HepG2 (cell line): Measurements from ENCODE around the gene GYPC. TPM values are rescaled to one million over a fixed set of nuclear protein-coding genes. Genes with fewer than 3 reads are reported as not detected.
"Not testable (repeated sequence)": the region's sequence is repeated elsewhere in the genome, so short reads cannot be mapped to it uniquely, and the experiment has no call there.

Experiments
- ATAC-seq: fragments of 200-7000 bp; cut with Tn5 transposase; 3 replicates; pipeline ENCODE4 v1.9.1; 2020; ENCODE audit warnings: mild to moderate bottlenecking, moderate library complexity
- BruUV-seq: library from RNA; stranded (reverse); fragments of 400-500 nt; replicated peaks from 2 replicates; lab custom pipeline; 2021; lab: Mats Ljungman, UMichigan
- CTCF ChIA-PET: fragments of 300-600 bp; formaldehyde crosslinking; extraction: SDS; loops from one replicate; lab custom pipeline; 2021; ENCODE audit warnings: low total read pairs, inconsistent platforms, low intra/inter-chr PET ratio; lab: Yijun Ruan, JAX
- POLR2A ChIA-PET: fragments of 350-600 bp; sonication (Branson Sonifier 250); formaldehyde crosslinking; loops from one replicate; lab custom pipeline; 2020; ENCODE audit warnings: antibody characterized with exemption, inconsistent platforms; lab: Yijun Ruan, JAX
- DNase-seq: peaks from one replicate; pipeline ENCODE4 v3.0.0-alpha.2; 2015; ENCODE audit warnings: low spot score
- FAIRE-seq: peaks from 3 replicates; lab custom pipeline; 2011; peaks lifted over from hg19 to GRCh38; lab: Jason Lieb, UNC
- H2AFZ ChIP-seq: one replicate; pipeline ENCODE4 v1.6.1; 2011; ENCODE audit warnings: low read length, inconsistent platforms
- H3K27ac ChIP-seq: fragments of 300-600 bp; 3 replicates; pipeline ENCODE4 v1.8.0; 2011; ENCODE audit warnings: mixed run types, mild to moderate bottlenecking, mixed read lengths, low read length, inconsistent platforms; ENCODE audit not compliant: insufficient read depth; ENCODE audit errors: extremely low read length
- H3K27me3 ChIP-seq, 2 experiments: fragments of 200-600 bp in 1 of 2; 2 replicates in 1 of 2; 3 replicates in 1 of 2; pipeline versions ENCODE4 v1.6.0 to v1.8.0; 2011; ENCODE audit warnings: low read length in 2 of 2, mild to moderate bottlenecking in 2 of 2, moderate library complexity in 2 of 2, inconsistent platforms in 1 of 2; ENCODE audit not compliant: insufficient read depth in 2 of 2, control insufficient read depth in 1 of 2
- H3K36me3 ChIP-seq, 2 experiments: fragments of 200-600 bp in 1 of 2; replicated peaks in 1 of 2; 2 replicates in 1 of 2; 3 replicates in 1 of 2; pipeline versions ENCODE4 v1.5.1 to v1.8.0; 2011; ENCODE audit warnings: low read length in 2 of 2, inconsistent platforms in 1 of 2; ENCODE audit not compliant: insufficient read depth in 2 of 2, control insufficient read depth in 1 of 2
- H3K4me1 ChIP-seq: 2 replicates; pipeline ENCODE4 v1.5.1; 2012; ENCODE audit warnings: low read length, inconsistent platforms; ENCODE audit not compliant: insufficient read depth
- H3K4me2 ChIP-seq: 2 replicates; pipeline ENCODE4 v1.6.0; 2011; ENCODE audit warnings: low read depth, low read length, inconsistent platforms
- H3K4me3 ChIP-seq, 3 experiments: fragments of 200-600 bp in 1 of 3; sonication (generic), shearing (Covaris generic) in 1 of 3; replicated peaks in 1 of 3; 2 replicates each; pipeline ENCODE4 v1.5.1; 2011 to 2016; ENCODE audit warnings: low read length in 3 of 3, inconsistent platforms in 2 of 3, low read depth in 2 of 3, mild to moderate bottlenecking in 2 of 3, control low read depth in 1 of 3, mixed read lengths in 1 of 3; ENCODE audit not compliant: insufficient read depth in 1 of 3
- H3K79me2 ChIP-seq: one replicate; pipeline ENCODE4 v1.6.1; 2011; ENCODE audit warnings: low read length, inconsistent platforms; ENCODE audit not compliant: insufficient read depth
- H3K9ac ChIP-seq: 2 replicates; pipeline ENCODE4 v1.6.0; 2011; ENCODE audit warnings: mild to moderate bottlenecking, low read depth, low read length, inconsistent platforms; ENCODE audit not compliant: insufficient read depth
- H3K9me3 ChIP-seq: 2 replicates; pipeline ENCODE4 v1.5.1; 2012; ENCODE audit warnings: mild to moderate bottlenecking, low read length
- H4K20me1 ChIP-seq: 2 replicates; pipeline ENCODE4 v1.6.0; 2011; ENCODE audit warnings: inconsistent platforms, mild to moderate bottlenecking, low read length, moderate library complexity; ENCODE audit not compliant: insufficient read depth
- ETV5 ChIP-seq: IDR thresholded peaks from 2 replicates; pipeline ENCODE4 v1.6.1; 2018; ENCODE audit warnings: missing biosample characterization, missing genetic modification reagents, inconsistent platforms, borderline replicate concordance
- MTF1 ChIP-seq: sonication (generic); formaldehyde crosslinking; IDR thresholded peaks from 2 replicates; pipeline ENCODE4 v1.5.0; 2020; ENCODE audit warnings: missing genetic modification reagents
- TOE1 ChIP-seq: sonication (generic); formaldehyde crosslinking; IDR thresholded peaks from 2 replicates; pipeline ENCODE4 v1.4.0; 2020; ENCODE audit warnings: mild to moderate bottlenecking, missing genetic modification reagents
- U2AF1 ChIP-seq: fragments of 200-400 bp; formaldehyde crosslinking; optimal IDR thresholded peaks from 2 replicates; pipeline ENCODE3; 2017; ENCODE audit warnings: mild to moderate bottlenecking, low read depth, low read length
- YEATS4 ChIP-seq: sonication (generic); formaldehyde crosslinking; IDR thresholded peaks from 2 replicates; pipeline ENCODE4 v1.4.0; 2020; ENCODE audit warnings: missing genetic modification reagents, borderline replicate concordance
- ZFP36 ChIP-seq: fragments of 150-350 bp; IDR thresholded peaks from 2 replicates; pipeline ENCODE4 v1.6.1; 2018; ENCODE audit warnings: borderline replicate concordance, low read length, low read depth; ENCODE audit not compliant: partially characterized antibody
- ZNF441 ChIP-seq: sonication (generic); formaldehyde crosslinking; IDR thresholded peaks from 2 replicates; pipeline ENCODE4 v1.7.0; 2021; ENCODE audit warnings: missing genetic modification reagents, borderline replicate concordance
- ZNF780A ChIP-seq: sonication (generic); formaldehyde crosslinking; IDR thresholded peaks from 2 replicates; pipeline ENCODE4 v1.8.0; 2022; ENCODE audit warnings: mild to moderate bottlenecking, missing genetic modification reagents, moderate library complexity
- ZSCAN31 ChIP-seq: sonication (generic); formaldehyde crosslinking; IDR thresholded peaks from 2 replicates; pipeline ENCODE4 v1.5.0; 2020; ENCODE audit warnings: low read depth, mild to moderate bottlenecking, missing genetic modification reagents
- WGBS: methylation state at CpG from one replicate; pipeline ENCODE4 v1.1.6; 2017; ENCODE audit warnings: low lambda C conversion rate; 5-methylcytosine and 5-hydroxymethylcytosine counted together
- in situ Hi-C: cut with HindIII; loops from 2 replicates; pipeline ENCODE4 v1.10.0; 2017; ENCODE audit warnings: low pct_unique_long_range_greater_than_20kb; ENCODE audit not compliant: extremely low pct_ligation_motif_present
- intact Hi-C: fragments of 100-400 bp; cut with micrococcal nuclease; formaldehyde crosslinking; loops from one replicate; pipeline ENCODE4 v1.10.0; 2022; ENCODE audit not compliant: unreplicated experiment
- polyA plus RNA-seq, 8 experiments: library from polyadenylated mRNA; depleted of rRNA in 3 of 8; stranded (reverse) in 7 of 8; unstranded in 1 of 8; fragments of >200 nt; fragmentation: Illumina TruSeq in 4 of 8; extraction: Trizol in 4 of 8; gene quantifications; 2 replicates each; pipeline versions ENCODE4 v1.2.1 to v1.2.3, GENCODE V29; 2011 to 2016; ENCODE audit warnings: low read depth in 4 of 8, missing spikeins in 1 of 8, mixed read lengths in 1 of 8; ENCODE audit not compliant: insufficient read depth in 1 of 8
- total RNA-seq, 5 experiments: library from RNA; depleted of rRNA; stranded (reverse); fragments of >200 nt; fragmentation: Illumina TruSeq; extraction: Trizol; gene quantifications; 2 replicates each; pipeline ENCODE4 v1.2.3, GENCODE V29; 2016; ENCODE audit warnings: low read depth in 1 of 5
- TF ChIP-seq, protein P1 (sequence below): sonication (generic); formaldehyde crosslinking; IDR thresholded peaks from 2 replicates; pipeline ENCODE4 v1.8.1; 2023; ENCODE audit warnings: mild to moderate bottlenecking, moderate library complexity, missing genetic modification reagents
- TF ChIP-seq, protein P2 (sequence below): IDR thresholded peaks from 2 replicates; pipeline ENCODE4 v1.6.1; 2016; ENCODE audit warnings: mild to moderate bottlenecking

GYPC gene
- total and polyA plus RNA-seq, 2 of the 13 experiments (the other 11 are each of a cell fraction or from before 2014, with no cell fraction given): not detected

- TF ChIP-seq ZNF780A (CRISPR knock-in tag): no peak
- TF ChIP-seq, protein P1, sequence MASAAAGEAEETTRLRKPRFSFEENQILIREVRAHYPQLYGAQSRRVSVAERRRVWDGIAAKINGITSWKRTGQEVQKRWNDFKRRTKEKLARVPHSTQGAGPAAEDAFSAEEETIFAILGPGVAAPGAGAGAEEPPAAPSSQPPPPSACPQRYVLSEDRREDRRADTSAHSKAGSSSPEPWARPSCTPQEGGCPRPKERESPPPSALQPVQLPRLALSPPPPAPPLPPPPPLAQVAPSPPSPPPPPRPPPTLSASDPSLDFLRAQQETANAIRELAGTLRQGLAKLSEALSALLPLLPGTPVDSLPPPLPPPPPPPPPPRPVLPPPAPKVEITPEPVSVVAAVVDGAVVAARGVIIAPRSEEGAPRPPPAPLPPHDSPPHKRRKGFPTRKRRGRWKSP (CRISPR knock-in tag): no peak
- no peak for TF ChIP-seq ZNF441
- no peak for TF ChIP-seq ZFP36
- no peak for TF ChIP-seq TOE1 (CRISPR knock-in tag)
- no peak for TF ChIP-seq ETV5 (CRISPR knock-in tag)
- TF ChIP-seq, protein P2, sequence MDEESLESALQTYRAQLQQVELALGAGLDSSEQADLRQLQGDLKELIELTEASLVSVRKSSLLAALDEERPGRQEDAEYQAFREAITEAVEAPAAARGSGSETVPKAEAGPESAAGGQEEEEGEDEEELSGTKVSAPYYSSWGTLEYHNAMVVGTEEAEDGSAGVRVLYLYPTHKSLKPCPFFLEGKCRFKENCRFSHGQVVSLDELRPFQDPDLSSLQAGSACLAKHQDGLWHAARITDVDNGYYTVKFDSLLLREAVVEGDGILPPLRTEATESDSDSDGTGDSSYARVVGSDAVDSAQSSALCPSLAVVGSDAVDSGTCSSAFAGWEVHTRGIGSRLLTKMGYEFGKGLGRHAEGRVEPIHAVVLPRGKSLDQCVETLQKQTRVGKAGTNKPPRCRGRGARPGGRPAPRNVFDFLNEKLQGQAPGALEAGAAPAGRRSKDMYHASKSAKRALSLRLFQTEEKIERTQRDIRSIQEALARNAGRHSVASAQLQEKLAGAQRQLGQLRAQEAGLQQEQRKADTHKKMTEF (CRISPR knock-in tag): no peak
- no peak for TF ChIP-seq MTF1 (CRISPR knock-in tag)
- TF ChIP-seq U2AF1: no peak
- no peak for TF ChIP-seq YEATS4 (CRISPR knock-in tag)
- no peak for TF ChIP-seq ZSCAN31 (CRISPR knock-in tag)
Observed at GRCh38 chr2:126687503-126687902, 31.5 kb downstream of the GYPC start (continued).

DNA sequence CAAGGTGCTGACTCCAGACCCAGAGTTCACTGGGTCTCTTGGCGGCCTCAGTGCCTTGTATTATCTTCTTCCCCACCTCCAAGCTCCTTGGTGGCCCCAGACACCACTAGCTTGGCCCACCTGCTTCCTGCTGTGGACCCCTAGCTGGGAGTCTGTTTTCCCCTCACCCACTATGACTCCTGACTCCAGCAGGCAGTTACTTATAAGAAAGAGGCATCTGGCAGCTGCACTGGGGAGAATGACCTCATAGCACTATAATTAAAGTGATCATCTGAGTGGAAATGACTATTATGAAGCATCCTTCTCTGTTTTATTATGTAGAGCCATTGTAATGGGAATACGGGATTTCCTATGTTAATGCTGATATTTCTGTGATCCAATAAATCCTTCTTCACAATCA, 32.6 kb downstream of the GYPC start:
- POLR2A ChIA-PET, H3K27ac ChIP-seq, BruUV-seq, H3K4me1 ChIP-seq, H3K4me2 ChIP-seq, ATAC-seq, intact Hi-C loops, CTCF ChIA-PET, H3K79me2 ChIP-seq, H3K9ac ChIP-seq, H3K9me3 ChIP-seq, H3K4me3 ChIP-seq, H3K36me3 ChIP-seq, DNase-seq, FAIRE-seq, H4K20me1 ChIP-seq, in situ Hi-C loops, H2AFZ ChIP-seq: not testable (repeated sequence)
- H3K27me3 ChIP-seq: peaks cover 3 to 23% of the 10 kb centered on the region in 2 experiments; a peak in 3 of 5 replicates
- 6% methylated on average over 2 of the region's 2 CpGs for WGBS

- H3K4me3 ChIP-seq, intact Hi-C loops, H3K79me2 ChIP-seq, H3K4me1 ChIP-seq, DNase-seq, in situ Hi-C loops, H3K27ac ChIP-seq, H3K4me2 ChIP-seq, FAIRE-seq, CTCF ChIA-PET, POLR2A ChIA-PET, BruUV-seq, H4K20me1 ChIP-seq, H3K9me3 ChIP-seq, H3K9ac ChIP-seq, ATAC-seq, H3K27me3 ChIP-seq, H2AFZ ChIP-seq, H3K36me3 ChIP-seq: not testable (repeated sequence)
- 0% methylated on average over 1 of the region's 1 CpG for WGBS
Observed at GRCh38 chr2:126692241-126692640, 36.3 kb downstream of the GYPC start.
